GM18508 (cell line): ENCODE results near the gene OR1A1.
"Not testable (repeated sequence)": the region's sequence is repeated elsewhere in the genome, so short reads cannot be mapped to it uniquely, and the experiment has no call there.

Experiments
- ATAC-seq: cut with Tn5 transposase; IDR thresholded peaks from one replicate; pipeline ENCODE4 v1.9.1; 2021; ENCODE audit warnings: moderate number of reproducible peaks; ENCODE audit not compliant: insufficient read depth, unreplicated experiment

OR1A1 gene, protein sequence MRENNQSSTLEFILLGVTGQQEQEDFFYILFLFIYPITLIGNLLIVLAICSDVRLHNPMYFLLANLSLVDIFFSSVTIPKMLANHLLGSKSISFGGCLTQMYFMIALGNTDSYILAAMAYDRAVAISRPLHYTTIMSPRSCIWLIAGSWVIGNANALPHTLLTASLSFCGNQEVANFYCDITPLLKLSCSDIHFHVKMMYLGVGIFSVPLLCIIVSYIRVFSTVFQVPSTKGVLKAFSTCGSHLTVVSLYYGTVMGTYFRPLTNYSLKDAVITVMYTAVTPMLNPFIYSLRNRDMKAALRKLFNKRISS

DNA sequence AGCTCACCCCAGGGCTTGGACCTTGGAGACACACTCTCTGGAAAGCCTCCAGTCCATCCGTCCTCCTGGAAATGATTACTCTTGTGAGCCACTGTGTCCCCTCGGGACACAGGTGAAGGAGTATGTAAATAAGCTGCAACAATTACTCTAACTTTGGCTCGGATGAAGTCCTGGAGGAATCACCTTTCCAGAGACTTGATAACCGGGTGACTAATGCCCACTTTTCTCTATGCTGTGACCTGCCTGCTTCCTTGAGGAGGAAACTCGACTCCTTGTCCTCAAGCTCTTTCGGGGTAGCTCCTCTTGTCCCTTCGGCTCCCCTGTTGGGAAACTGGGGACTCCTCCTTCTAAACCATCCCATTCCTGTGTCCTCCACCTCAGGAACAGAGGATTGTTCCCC lies at the start of gene OR1A1:
Gene OR1A1, plus strand, starts transcription at position 301 of the 400 bp plus-strand sequence. CDS start 7,954 bp downstream, outside the sequence.
- ATAC-seq = no peak

- no peak for ATAC-seq
Observed at GRCh38 chr17:3167574-3167973, 39.9 kb upstream of the OR1A1 start.

GRCh38 chr17:3189961-3190360 lies 17.5 kb upstream of the OR1A1 start:
- ATAC-seq = no peak

GRCh38 chr17:3197219-3197618 lies 10.2 kb upstream of the OR1A1 start, which contains the start of gene OR1A2:
Gene OR1A2 (plus strand): TSS chr17:3197519. CDS start chr17:3197519, 0 bp downstream.
- no peak for ATAC-seq

DNA sequence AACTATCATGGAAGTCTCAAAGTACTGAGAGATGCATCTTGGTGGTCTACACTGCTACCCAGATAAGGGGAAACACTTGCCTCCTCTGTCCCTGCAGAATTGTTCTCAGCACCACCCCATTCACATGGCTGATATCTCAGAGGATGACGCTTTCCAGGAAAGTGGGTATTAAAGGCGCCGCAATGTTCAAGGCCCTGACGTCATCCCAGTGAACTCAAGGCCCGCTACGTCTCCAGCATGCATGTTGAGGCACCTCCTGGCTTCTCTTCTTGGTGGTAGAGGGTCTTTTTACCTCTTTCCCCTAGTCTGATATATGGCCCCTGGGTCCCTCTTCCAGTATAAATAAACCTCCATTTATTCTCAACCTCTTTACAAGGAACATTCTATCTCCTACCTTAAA lies 1.0 kb downstream of the OR1A1 start:
- ATAC-seq = no peak

GRCh38 chr17:3213001-3213400 lies 5.5 kb downstream of the OR1A1 start:
- no peak for ATAC-seq

DNA sequence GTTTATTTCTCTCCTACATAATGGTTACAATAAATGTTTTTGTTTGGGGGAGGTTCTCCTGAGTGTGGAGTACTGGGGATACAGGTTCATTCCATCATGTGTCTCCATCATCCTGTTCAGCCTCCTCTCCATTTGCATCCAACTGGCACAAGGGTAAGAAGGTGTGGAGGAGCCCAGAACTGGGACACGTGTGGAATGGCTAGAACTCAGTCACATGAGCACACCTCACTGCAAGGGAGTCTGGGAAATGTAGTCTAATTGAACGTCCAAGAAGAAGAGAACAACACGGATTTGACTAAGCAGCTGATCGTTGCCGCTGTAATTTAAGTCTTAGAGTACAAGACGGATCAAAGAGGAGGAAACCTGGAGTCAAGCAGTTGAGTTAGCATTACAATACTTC lies 6.1 kb downstream of the OR1A1 start:
- no peak for ATAC-seq

- not testable (repeated sequence) for ATAC-seq
Observed at GRCh38 chr17:3219978-3220377, 12.5 kb downstream of the OR1A1 start.

- no peak for ATAC-seq
Observed at GRCh38 chr17:3221850-3222249, 14.4 kb downstream of the OR1A1 start.

DNA sequence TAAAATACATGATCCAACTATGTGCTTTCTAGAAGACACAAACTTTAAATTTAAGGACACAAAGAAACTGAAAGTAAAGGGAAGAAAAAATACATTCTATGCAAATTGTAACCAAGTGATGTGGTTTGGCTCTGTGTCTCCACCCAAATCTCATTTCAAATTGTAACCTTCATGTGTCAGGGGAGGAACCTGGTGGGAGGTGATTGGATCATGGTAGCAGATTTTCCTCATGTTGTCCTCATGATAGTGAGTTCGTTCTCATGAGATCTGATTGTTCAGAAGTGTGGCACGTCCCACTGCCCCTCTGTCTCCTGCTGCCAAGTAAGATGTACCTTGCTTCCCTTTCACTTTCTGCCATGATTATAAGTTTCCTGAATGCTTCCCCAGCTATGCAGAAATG lies 15.0 kb downstream of the OR1A1 start:
- no peak for ATAC-seq

GRCh38 chr17:3224721-3225352 lies 17.4 kb downstream of the OR1A1 start:
- ATAC-seq = not testable (repeated sequence)

DNA sequence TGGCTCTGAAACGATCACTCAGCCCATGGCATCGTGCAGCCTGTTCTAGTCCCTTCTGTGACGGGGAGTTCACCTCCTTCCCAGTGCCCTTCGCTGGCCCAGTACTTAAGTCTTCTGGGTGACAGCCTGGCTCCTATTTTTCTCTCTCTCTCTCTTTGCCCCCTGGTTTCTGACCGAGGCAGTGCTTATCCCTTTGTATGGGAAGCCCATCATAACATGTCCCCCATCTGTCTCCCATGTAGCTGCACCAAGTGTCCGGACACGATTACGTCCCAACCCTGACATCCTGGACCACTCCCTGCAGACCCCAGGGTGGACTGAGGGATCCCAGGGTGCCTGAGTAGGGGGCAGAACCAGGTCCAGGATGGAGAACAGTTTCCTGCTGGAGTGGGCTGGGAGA lies 24.8 kb downstream of the OR1A1 start:
- not testable (repeated sequence) for ATAC-seq

GRCh38 chr17:3238685-3239084 lies 31.2 kb downstream of the OR1A1 start:
- ATAC-seq = not testable (repeated sequence)

DNA sequence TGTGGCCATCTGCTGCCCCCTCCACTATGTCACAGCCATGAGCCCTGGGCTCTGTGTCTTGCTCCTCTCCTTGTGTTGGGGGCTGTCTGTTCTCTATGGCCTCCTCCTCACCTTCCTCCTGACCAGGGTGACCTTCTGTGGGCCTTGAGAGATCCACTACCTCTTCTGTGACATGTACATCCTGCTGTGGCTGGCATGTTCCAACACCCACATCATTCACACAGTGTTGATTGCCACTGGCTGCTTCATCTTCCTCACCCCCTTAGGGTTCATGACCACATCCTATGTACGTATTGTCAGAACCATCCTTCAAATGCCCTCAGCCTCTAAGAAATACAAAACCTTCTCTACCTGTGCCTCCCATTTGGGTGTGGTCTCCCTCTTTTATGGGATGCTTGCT lies 33.6 kb downstream of the OR1A1 start:
- not testable (repeated sequence) for ATAC-seq

DNA sequence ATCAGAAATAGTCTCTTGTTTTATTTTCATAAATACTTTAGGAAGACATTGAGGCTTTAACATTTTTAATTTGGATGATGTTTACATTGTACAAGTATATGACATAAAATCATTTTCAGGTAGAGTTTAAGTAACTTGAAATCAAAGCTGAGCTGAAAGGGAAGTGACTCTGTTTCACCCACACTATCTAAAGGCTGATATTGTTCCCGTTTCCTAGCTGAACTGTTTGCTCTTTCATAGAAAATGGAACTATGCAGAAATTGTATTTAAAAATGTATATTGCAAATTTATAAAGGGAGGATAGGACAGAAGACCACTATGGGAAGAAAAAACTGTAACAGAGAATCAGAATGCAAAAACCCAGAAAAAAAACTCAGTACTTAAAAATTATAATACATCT lies 37.4 kb downstream of the OR1A1 start:
- not testable (repeated sequence) for ATAC-seq

GRCh38 chr17:3249013-3249412 lies 41.5 kb downstream of the OR1A1 start:
- not testable (repeated sequence) for ATAC-seq

DNA sequence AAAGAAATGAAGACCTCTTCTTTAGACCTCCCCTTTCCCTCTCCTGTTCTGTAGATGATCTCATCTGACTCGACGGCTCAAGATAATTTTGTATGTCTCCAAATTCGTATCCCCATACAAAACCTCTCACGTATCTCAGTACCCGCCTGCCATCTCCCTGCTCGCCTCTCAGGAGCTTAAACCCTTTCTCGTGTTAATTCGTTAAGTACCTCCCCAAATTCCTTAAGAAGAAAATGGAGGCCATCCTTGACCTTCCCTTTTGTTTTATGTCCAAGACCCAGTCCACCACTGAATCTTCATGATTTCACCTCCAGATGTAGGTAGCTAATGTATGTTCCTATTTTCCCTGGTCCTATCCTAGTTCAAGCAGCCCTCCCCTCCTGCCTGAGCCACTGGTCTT lies 49.1 kb downstream of the OR1A1 start:
- ATAC-seq = no peak

GRCh38 chr17:3260163-3260562 lies 52.7 kb downstream of the OR1A1 start:
- ATAC-seq = no peak

DNA sequence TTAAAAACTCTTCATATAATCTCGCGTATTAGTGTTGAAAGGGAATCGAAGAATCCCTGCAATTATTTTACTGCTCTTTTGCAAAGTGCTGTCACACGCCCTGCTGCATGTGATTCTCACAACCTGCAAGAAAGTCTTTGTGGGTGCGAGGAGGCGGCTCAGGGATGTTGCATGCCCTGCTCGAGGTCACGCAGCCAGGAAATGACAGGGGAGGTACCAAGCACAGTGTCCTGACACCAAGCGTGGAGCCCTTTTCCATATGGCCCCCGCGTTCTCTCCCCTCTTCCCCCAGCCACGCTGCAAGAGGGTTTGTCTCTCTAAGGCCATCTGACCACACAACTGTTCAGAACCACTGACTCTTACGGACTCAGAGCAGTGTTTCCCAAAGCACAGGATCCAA lies 53.1 kb downstream of the OR1A1 start:
- ATAC-seq = no peak
